ENCODE measurements around the gene KCTD4. TPM values are rescaled to one million over a fixed set of nuclear protein-coding genes. Genes with fewer than 3 reads are reported as not detected.

The KCTD4 gene
- total RNA-seq, 1 experiment from 2014 or later: not detected

GRCh38 chr13:45208132-45208531 lies 7.3 kb upstream of the KCTD4 start:
- Histone ChIP-seq H4K20me1 (ENCODE audit: low read length) (no peaks in the 10 kb centered on the region), H3K79me2 (ENCODE audit: low read length) (peaks cover 48% of the 10 kb centered on the region), H3K27me3 (ENCODE audit: low read length) (no peaks in the 10 kb centered on the region), H3K9me2 (replicated peaks; ENCODE audit: low read length) (no peaks in the 10 kb centered on the region), H3K9ac (ENCODE audit: low read length) (no peak overlapping the region), H3K36me3 (ENCODE audit: low read depth, low read length) (peaks cover 35% of the 10 kb centered on the region), H3K27ac (ENCODE audit: low read length) (peak overlapping the region; percentile 80; the same call in 1 of the 2 replicates), H3K4me3 (ENCODE audit: low read length) (no peak overlapping the region), H3K9me3 (ENCODE audit: low read length) (no peaks in the 10 kb centered on the region), H2AFZ (ENCODE audit: low read length) (no peak overlapping the region), H3K4me2 (ENCODE audit: low read length) (0 out of 2 replicates have a peak overlapping the region, but pooled peaks have one; percentile 63), H3K4me1 (ENCODE audit: insufficient read depth, low read length) (peaks cover 50% of the 10 kb centered on the region), H3F3A (ENCODE audit: low read length, unreplicated experiment) (peaks cover 9% of the 10 kb centered on the region)
- intact Hi-C loops (cut with micrococcal nuclease): loop anchor here (5.0 kb wide), 2 partner anchors 46 to 66 kb away; no protein-coding TSS in a partner anchor
- BruUV-seq (replicated peaks): no TSS peak
- POLR2A ChIA-PET (ENCODE audit: unreplicated experiment): no interaction called here
- DNase-seq (no peak), ATAC-seq (no peak)
- TF ChIP-seq CTCF (conservative IDR thresholded peaks at IDR 0.05; ENCODE audit: low read depth, low read length) (no peak), EZH2 (IDR thresholded peaks at IDR 0.05; ENCODE audit: low read length, unreplicated experiment) (no peak), EZH2phosphoT487 (IDR thresholded peaks at IDR 0.05; ENCODE audit: borderline replicate concordance, low read length) (no peak)
- CTCF ChIA-PET: no interaction called here

GRCh38 chr13:45207319-45207718 lies 6.5 kb upstream of the KCTD4 start:
- Histone ChIP-seq H3K79me2 (ENCODE audit: low read length) (peaks cover 48% of the 10 kb centered on the region), H3K27ac (ENCODE audit: low read length) (peak overlapping the region; percentile 80)

More at GRCh38 chr13:45207319-45207718, 6.5 kb upstream of the KCTD4 start:
- Histone ChIP-seq H3K27me3 (ENCODE audit: low read length) (no peaks in the 10 kb centered on the region), H3K4me1 (ENCODE audit: insufficient read depth, low read length) (peaks cover 50% of the 10 kb centered on the region), H3K9me2 (replicated peaks; ENCODE audit: low read length) (no peaks in the 10 kb centered on the region), H3F3A (ENCODE audit: low read length, unreplicated experiment) (peaks cover 9% of the 10 kb centered on the region), H2AFZ (ENCODE audit: low read length) (no peak overlapping the region), H3K4me3 (ENCODE audit: low read length) (no peak overlapping the region; the same call in 1 of the 2 replicates), H3K9me3 (ENCODE audit: low read length) (no peaks in the 10 kb centered on the region), H3K4me2 (ENCODE audit: low read length) (peak overlapping the region; percentile 63), H4K20me1 (ENCODE audit: low read length) (no peaks in the 10 kb centered on the region), H3K9ac (ENCODE audit: low read length) (no peak overlapping the region; the same call in 1 of the 2 replicates), H3K36me3 (ENCODE audit: low read depth, low read length) (peaks cover 35% of the 10 kb centered on the region)
- no peak for DNase-seq
- intact Hi-C loops (cut with micrococcal nuclease): loop anchor here (2.0 to 5.0 kb wide), 3 partner anchors 13 to 65 kb away; no protein-coding TSS in a partner anchor
- ChIA-PET CTCF (no interaction called here), POLR2A (ENCODE audit: unreplicated experiment) (no interaction called here)
- no TSS peak for BruUV-seq (replicated peaks)
- ATAC-seq: no peak
- no peak for TF ChIP-seq EZH2 (IDR thresholded peaks at IDR 0.05; ENCODE audit: low read length, unreplicated experiment)
- TF ChIP-seq CTCF (conservative IDR thresholded peaks at IDR 0.05; ENCODE audit: low read depth, low read length): no peak
- no peak for TF ChIP-seq EZH2phosphoT487 (IDR thresholded peaks at IDR 0.05; ENCODE audit: borderline replicate concordance, low read length)
